GM12878 (cell line): ENCODE measurements around the gene C20orf173. TPM values are rescaled to one million over a fixed set of nuclear protein-coding genes. Genes with fewer than 3 reads are reported as not detected.

Experiments
- ATF7 ChIP-seq: fragments of 450-650 bp; IDR thresholded peaks from 2 replicates; pipeline ENCODE4 v1.6.1; 2016; ENCODE audit warnings: low read depth, mild to moderate bottlenecking
- HCFC1 ChIP-seq: fragments of 150-350 bp; IDR thresholded peaks from 2 replicates; pipeline ENCODE4 v1.6.1; 2014; ENCODE audit warnings: low read length
- SMAD1 ChIP-seq: fragments of 450-650 bp; IDR thresholded peaks from 2 replicates; pipeline ENCODE4 v1.6.1; 2018; ENCODE audit warnings: mild to moderate bottlenecking, low read depth; ENCODE audit not compliant: partially characterized antibody
- TAF1 ChIP-seq: IDR thresholded peaks from 2 replicates; pipeline ENCODE4 v1.6.1; 2011; ENCODE audit warnings: mild to moderate bottlenecking, low read depth, low read length, borderline replicate concordance
- ZNF592 ChIP-seq: fragments of 450-650 bp; IDR thresholded peaks from 2 replicates; pipeline ENCODE4 v1.6.1; 2017; ENCODE audit warnings: mild to moderate bottlenecking, moderate library complexity
- polyA plus RNA-seq, 11 experiments: library from polyadenylated mRNA; depleted of rRNA in 4 of 11; unstranded in 6 of 11; stranded (reverse) in 5 of 11; fragments of >200 nt; fragmentation: Nextera tagmentation in 4 of 11; fragmentation: Illumina TruSeq in 1 of 11; extraction: Ambion mirVana in 4 of 11; extraction: Trizol in 1 of 11; gene quantifications; 1 replicate in 1 of 11; 2 replicates in 10 of 11; pipeline versions ENCODE4 v1.2.1 to v1.2.3, GENCODE V29; 2011 to 2016; ENCODE audit warnings: inconsistent platforms in 2 of 11, missing spikeins in 2 of 11, low read depth in 1 of 11
- total RNA-seq, 4 experiments: library from RNA; depleted of rRNA in 3 of 4; stranded (reverse); fragments of >200 nt in 3 of 4; fragmentation: Illumina TruSeq in 1 of 4; extraction: Trizol in 1 of 4; gene quantifications; 2 replicates each; pipeline versions ENCODE4 v1.2.1 to v1.2.3, GENCODE V29; 2013 to 2021
- TF ChIP-seq, protein P1 (sequence below): IDR thresholded peaks from 2 replicates; pipeline ENCODE4 v1.6.1; 2011; ENCODE audit warnings: mild to moderate bottlenecking, low read depth, low read length, moderate library complexity; ENCODE audit not compliant: insufficient replicate concordance
- TF ChIP-seq, protein P2 (sequence below): fragments of 450-650 bp; IDR thresholded peaks from 2 replicates; pipeline ENCODE4 v1.6.1; 2017; ENCODE audit warnings: borderline replicate concordance

Gene C20orf173
- total and polyA plus RNA-seq, 10 of the 15 experiments (the other 5 are each of a cell fraction or from before 2014, with no cell fraction given), result not detected

GRCh38 chr20:35544436-35544835 lies 15.0 kb upstream of the C20orf173 start (continued):
- TF ChIP-seq ZNF592 (no peak), HCFC1 (no peak), ATF7 (no peak), SMAD1 (no peak), TAF1 (no peak)
- TF ChIP-seq, protein P1, sequence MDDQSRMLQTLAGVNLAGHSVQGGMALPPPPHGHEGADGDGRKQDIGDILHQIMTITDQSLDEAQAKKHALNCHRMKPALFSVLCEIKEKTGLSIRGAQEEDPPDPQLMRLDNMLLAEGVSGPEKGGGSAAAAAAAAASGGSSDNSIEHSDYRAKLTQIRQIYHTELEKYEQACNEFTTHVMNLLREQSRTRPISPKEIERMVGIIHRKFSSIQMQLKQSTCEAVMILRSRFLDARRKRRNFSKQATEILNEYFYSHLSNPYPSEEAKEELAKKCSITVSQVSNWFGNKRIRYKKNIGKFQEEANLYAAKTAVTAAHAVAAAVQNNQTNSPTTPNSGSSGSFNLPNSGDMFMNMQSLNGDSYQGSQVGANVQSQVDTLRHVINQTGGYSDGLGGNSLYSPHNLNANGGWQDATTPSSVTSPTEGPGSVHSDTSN, result peak; percentile 3
- TF ChIP-seq, protein P2, sequence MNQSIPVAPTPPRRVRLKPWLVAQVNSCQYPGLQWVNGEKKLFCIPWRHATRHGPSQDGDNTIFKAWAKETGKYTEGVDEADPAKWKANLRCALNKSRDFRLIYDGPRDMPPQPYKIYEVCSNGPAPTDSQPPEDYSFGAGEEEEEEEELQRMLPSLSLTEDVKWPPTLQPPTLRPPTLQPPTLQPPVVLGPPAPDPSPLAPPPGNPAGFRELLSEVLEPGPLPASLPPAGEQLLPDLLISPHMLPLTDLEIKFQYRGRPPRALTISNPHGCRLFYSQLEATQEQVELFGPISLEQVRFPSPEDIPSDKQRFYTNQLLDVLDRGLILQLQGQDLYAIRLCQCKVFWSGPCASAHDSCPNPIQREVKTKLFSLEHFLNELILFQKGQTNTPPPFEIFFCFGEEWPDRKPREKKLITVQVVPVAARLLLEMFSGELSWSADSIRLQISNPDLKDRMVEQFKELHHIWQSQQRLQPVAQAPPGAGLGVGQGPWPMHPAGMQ, result no peak
